Motor neuron (in vitro differentiated cells): ENCODE results near the gene HES4. TPM values are rescaled to one million over a fixed set of nuclear protein-coding genes. Genes with fewer than 3 reads are reported as not detected.
"Not testable (repeated sequence)": the region's sequence is repeated elsewhere in the genome, so short reads cannot be mapped to it uniquely, and the experiment has no call there.

Source experiments
- ATAC-seq, 8 experiments: fragments of 200-7000 bp; cut with Tn5 transposase; replicated peaks in 6 of 8; 2 replicates each; pipeline ENCODE4 v1.8.0; 2021; ENCODE audit warnings: mild to moderate bottlenecking in 8 of 8, moderate library complexity in 8 of 8
- H3K27ac ChIP-seq, 2 donors: fragments of 250-450 bp; sonication (Bioruptor Pico); 2 replicates each; pipeline ENCODE4 v1.9.0; 2021; ENCODE audit warnings: antibody characterized with exemption in 2 of 2, mild to moderate bottlenecking in 2 of 2, moderate library complexity in 1 of 2
- H3K4me1 ChIP-seq, 2 donors: fragments of 250-450 bp; sonication (Bioruptor Pico); replicated peaks in 1 of 2; 2 replicates each; pipeline ENCODE4 v1.6.1; 2021; ENCODE audit warnings: antibody characterized with exemption in 2 of 2, mild to moderate bottlenecking in 2 of 2, moderate library complexity in 1 of 2
- H3K4me3 ChIP-seq, 5 donors: fragments of 250-450 bp; sonication (Bioruptor Pico); 2 replicates each; pipeline ENCODE4 v1.9.0; 2021; ENCODE audit warnings: antibody characterized with exemption in 5 of 5, mild to moderate bottlenecking in 5 of 5, moderate library complexity in 4 of 5
- WGBS, 10 experiments: fragments of 450-650 bp; shearing (Covaris generic); methylation state at CpG; one replicate each; pipeline ENCODE4 v1.0.0; 2022; 5-methylcytosine and 5-hydroxymethylcytosine counted together
- in situ Hi-C, 9 experiments: fragments of 400-800 bp; cut with MboI; loops; one replicate each; pipeline ENCODE4 v1.15.0; 2021; ENCODE audit warnings: low sequenced_read_pairs in 9 of 9, low pct_unique_long_range_greater_than_20kb in 2 of 9; ENCODE audit not compliant: unreplicated experiment in 9 of 9
- total RNA-seq, 8 experiments: library from RNA; unstranded; fragments of 300-600 nt; gene quantifications; 2 replicates each; pipeline versions ENCODE4 v1.2.3 to v1.2.4, GENCODE V29; 2022

Gene HES4
- total RNA-seq, 8 experiments from 2014 or later = 0.45 to 100 (median 43.1) TPM

- 0% methylated on average over 1 of the region's 59 CpGs; no CpG with 5 or more reads in 9 of the 10 experiments for whole genome bisulfite sequencing, 10 experiments
- in situ Hi-C loops = loop anchor here in 2 of 9 experiments (25.0 kb wide), 1 partner anchor 242 kb away; the partner anchor contains the start of gene UBE2J2 (in 2 of the 2)
- peak; percentile 3 to 25 (median 10) for ATAC-seq
- peak overlapping the region; percentile 68 to 91 (median 81) for H3K4me3 ChIP-seq
- H3K4me1 ChIP-seq = peaks cover 26 to 27% of the 10 kb centered on the region in 2 donors
- peak overlapping the region; percentile 94 to 98 for H3K27ac ChIP-seq
Measured at GRCh38 chr1:1020415-1021009, 20.6 kb upstream of the HES4 start.

GRCh38 chr1:1020000-1020404 lies 20.1 kb upstream of the HES4 start, which contains the start of gene AGRN:
Gene AGRN, plus strand, starts transcription at chr1:1020120. Its CDS starts 53 bp downstream, at chr1:1020173.
- ATAC-seq = peak; percentile 14 to 54 (median 46)
- peak within 1 kb of the TSS; percentile 68 to 91 (median 81) for H3K4me3 ChIP-seq
- 0% methylated on average over 4 of the region's 58 CpGs; no CpG with 5 or more reads in 9 of the 10 experiments for WGBS, 10 experiments
- in situ Hi-C loops = loop anchor here in 2 of 9 experiments (25.0 kb wide), 1 partner anchor 242 kb away; the partner anchor contains the start of gene UBE2J2 (in 2 of the 2)
- H3K4me1 ChIP-seq = peaks cover 26 to 27% of the 10 kb centered on the region in 2 donors
- peak within 1 kb of the TSS; percentile 94 to 98 for H3K27ac ChIP-seq

- in situ Hi-C loops = loop anchor here in 2 of 9 experiments (25.0 kb wide), 1 partner anchor 243 kb away; the partner anchor contains the start of gene UBE2J2 (in 2 of the 2)
- ATAC-seq = peak; percentile 75 to 83 (median 80)
- H3K4me3 ChIP-seq = peak overlapping the region; percentile 68 to 91 (median 81)
- peak overlapping the region; percentile 94 to 98 for H3K27ac ChIP-seq
- 25 to 60% (median 58%) methylated on average over 1 to 6 of the region's 91 CpGs; no CpG with 5 or more reads in 6 of the 10 experiments for WGBS, 10 experiments
- peaks cover 27% of the 10 kb centered on the region in 2 donors for H3K4me1 ChIP-seq
Measured at GRCh38 chr1:1019122-1019999, 19.5 kb upstream of the HES4 start.

GRCh38 chr1:1018321-1018685 lies 18.4 kb upstream of the HES4 start:
- WGBS, 10 experiments = 95 to 100% methylated on average over 4 to 5 of the region's 26 CpGs; no CpG with 5 or more reads in 8 of the 10 experiments
- peaks cover 33 to 38% of the 10 kb centered on the region in 2 donors for H3K4me1 ChIP-seq
- ATAC-seq, H3K27ac ChIP-seq, H3K4me3 ChIP-seq: not testable (repeated sequence)
- in situ Hi-C loops = loop anchor here in 2 of 9 experiments (25.0 kb wide), 1 partner anchor 244 kb away; the partner anchor contains the start of gene UBE2J2 (in 2 of the 2)

GRCh38 chr1:1017397-1018320 lies 17.8 kb upstream of the HES4 start:
- H3K4me1 ChIP-seq = peaks cover 35 to 38% of the 10 kb centered on the region in 2 donors
- WGBS, 10 experiments = 40 to 100% (median 90%) methylated on average over 1 to 6 of the region's 17 CpGs; no CpG with 5 or more reads in 3 of the 10 experiments
- H3K27ac ChIP-seq, ATAC-seq, H3K4me3 ChIP-seq: not testable (repeated sequence)
- in situ Hi-C loops = loop anchor here in 2 of 9 experiments (25.0 kb wide), 1 partner anchor 245 kb away; the partner anchor contains the start of gene UBE2J2 (in 2 of the 2)

- WGBS, 10 experiments = 60 to 90% (median 77%) methylated on average over 2 to 11 of the region's 20 CpGs; no CpG with 5 or more reads in 4 of the 10 experiments
- in situ Hi-C loops = loop anchor here in 2 of 9 experiments (25.0 kb wide), 1 partner anchor 247 kb away; the partner anchor contains the start of gene UBE2J2 (in 2 of the 2)
- H3K4me3 ChIP-seq = no peak overlapping the region
Measured at GRCh38 chr1:1014799-1015681, 15.1 kb upstream of the HES4 start.

GRCh38 chr1:1013922-1014648 lies 14.2 kb upstream of the HES4 start:
- H3K27ac ChIP-seq = no peak overlapping the region
- ATAC-seq = peak in 6 of 8 experiments; percentile 2 to 23 (median 17)
- 20 to 80% (median 50%) methylated on average over 1 to 15 of the region's 41 CpGs; no CpG with 5 or more reads in 3 of the 10 experiments for WGBS, 10 experiments

More at GRCh38 chr1:1014799-1015681, 15.1 kb upstream of the HES4 start:
- ATAC-seq = peak in 1 of 8 experiments; percentile 0
- H3K4me1 ChIP-seq = peaks cover 18 to 26% of the 10 kb centered on the region in 2 donors
- H3K27ac ChIP-seq = no peak overlapping the region

GRCh38 chr1:1013105-1013921 lies 13.4 kb upstream of the HES4 start, which contains the start of gene ISG15:
Gene ISG15, plus strand, starts transcription at chr1:1013497. Its CDS starts 77 bp downstream, at chr1:1013574.
- Histone ChIP-seq H3K4me3 (peak within 1 kb of the TSS in 4 of 5 donors; percentile 19 to 34 (median 30)), H3K4me1 (peaks cover 18 to 23% of the 10 kb centered on the region in 2 donors), H3K27ac (peak within 1 kb of the TSS in 1 of 2 donors; percentile 21)
- in situ Hi-C loops = loop anchor here in 2 of 9 experiments (25.0 kb wide), 1 partner anchor 249 kb away; the partner anchor contains the start of gene UBE2J2 (in 2 of the 2)
- peak; percentile 71 to 95 (median 83) for ATAC-seq
- WGBS, 10 experiments = 0 to 14% (median 5%) methylated on average over 1 to 26 of the region's 30 CpGs; no CpG with 5 or more reads in 1 of the 10 experiments

More at GRCh38 chr1:1013922-1014648, 14.2 kb upstream of the HES4 start:
- in situ Hi-C loops = loop anchor here in 2 of 9 experiments (25.0 kb wide), 1 partner anchor 248 kb away; the partner anchor contains the start of gene UBE2J2 (in 2 of the 2)
- peaks cover 18 to 25% of the 10 kb centered on the region in 2 donors for H3K4me1 ChIP-seq
- peak overlapping the region in 3 of 5 donors; percentile 29 to 34 (median 32) for H3K4me3 ChIP-seq

- peak in 1 of 8 experiments; percentile 5 for ATAC-seq
- peak overlapping the region in 2 of 5 donors; percentile 29 to 34 for H3K4me3 ChIP-seq
- peaks cover 18 to 23% of the 10 kb centered on the region in 2 donors for H3K4me1 ChIP-seq
- in situ Hi-C loops = loop anchor here in 2 of 9 experiments (25.0 kb wide), 1 partner anchor 250 kb away; the partner anchor contains the start of gene UBE2J2 (in 2 of the 2)
- H3K27ac ChIP-seq = not testable (repeated sequence)
- WGBS, 10 experiments = 12 to 93% (median 79%) methylated on average over 1 to 13 of the region's 13 CpGs; no CpG with 5 or more reads in 2 of the 10 experiments
Measured at GRCh38 chr1:1012736-1013104, 12.8 kb upstream of the HES4 start.
